ENCODE results near the gene IPO11. TPM values are rescaled to one million over a fixed set of nuclear protein-coding genes. Genes with fewer than 3 reads are reported as not detected.

Gene IPO11
- total and polyA plus RNA-seq, 2 of the 4 experiments (the other 2 are of a cell fraction) = 12.6 to 40.0 TPM

DNA sequence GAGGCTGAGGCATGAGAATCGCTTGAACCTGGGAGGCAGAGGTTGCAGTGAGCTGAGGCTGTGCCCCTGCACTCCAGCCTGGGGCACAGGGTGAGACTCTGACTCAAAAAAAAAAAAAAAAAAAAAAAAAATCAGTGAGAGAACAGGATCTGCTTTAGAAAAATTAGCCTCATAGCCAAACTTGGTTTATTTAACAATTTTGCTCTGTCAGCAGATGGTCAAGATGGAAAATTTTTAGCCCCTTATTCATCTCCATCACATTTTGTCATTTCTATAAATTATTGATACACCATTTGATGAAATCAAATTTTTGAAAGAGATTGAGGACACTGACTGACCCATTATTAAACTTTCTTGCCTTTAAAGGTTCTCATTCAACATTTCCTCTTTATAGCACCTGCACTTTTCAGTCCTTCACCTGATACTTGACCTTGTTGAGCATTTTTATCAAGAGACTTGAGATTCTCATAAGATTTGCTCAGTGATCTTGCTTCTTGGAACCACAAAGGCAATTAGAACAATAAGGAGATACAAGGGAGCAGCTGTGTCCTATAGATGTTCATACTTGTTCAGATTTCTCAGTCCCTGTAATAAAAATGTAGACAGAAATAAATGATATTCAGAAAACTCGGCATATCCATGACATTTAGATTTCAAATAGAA is 204.2 kb downstream of the IPO11 start:
- Histone ChIP-seq H4K8ac (ENCODE audit: low read depth in 2 of 2, low read length in 2 of 2) (no peak overlapping the region), H2AK9ac (replicated peaks; ENCODE audit: low read depth, low read length, poor library complexity) (no peak overlapping the region), H3K18ac (ENCODE audit: low read depth, low read length) (no peak overlapping the region), H3K9me1 (ENCODE audit: insufficient read depth, low read length) (peaks cover 2% of the 10 kb centered on the region; the same call in 1 of the 2 replicates), H3K56ac (ENCODE audit: extremely low read depth, insufficient read depth, low read length) (no peak overlapping the region), H3K9ac (ENCODE audit: low read depth, low read length) (no peak overlapping the region), H3K4me3 (ENCODE audit: insufficient read depth, low read depth, low read length) (no peak overlapping the region), H3K79me1 (ENCODE audit: low read depth in 1 of 2, low read length in 2 of 2) (0 out of 4 replicates have a peak, but pooled peaks cover 0 to 4% of the 10 kb centered on the region in 2 experiments), H2BK20ac (ENCODE audit: low read depth, low read length) (no peak overlapping the region), H3K4me1 (ENCODE audit: control insufficient read depth, insufficient read depth, low read length) (no peaks in the 10 kb centered on the region), H4K91ac (ENCODE audit: insufficient read depth, low read depth, low read length) (no peak overlapping the region), H2BK5ac (ENCODE audit: low read depth, low read length, poor library complexity, severe bottlenecking) (no peak overlapping the region), H3K4ac (ENCODE audit: low read depth, low read length) (no peak overlapping the region), H4K20me1 (ENCODE audit: insufficient read depth, low read length) (no peaks in the 10 kb centered on the region), H3K9me3 (ENCODE audit: control insufficient read depth, insufficient read depth, low read length) (no peaks in the 10 kb centered on the region), H3K36me3 (ENCODE audit: control insufficient read depth, insufficient read depth, low read length) (no peaks in the 10 kb centered on the region), H3K27me3 (ENCODE audit: control insufficient read depth, insufficient read depth, low read length) (no peaks in the 10 kb centered on the region), H2AFZ (replicated peaks; ENCODE audit: low read length, poor library complexity) (no peak overlapping the region), H4K5ac (ENCODE audit: low read depth, low read length) (no peak overlapping the region), H2AK5ac (ENCODE audit: low read depth, low read length) (no peak overlapping the region), H3K27ac (ENCODE audit: insufficient read depth, low read length) (no peak overlapping the region), H2BK15ac (ENCODE audit: low read depth, low read length) (no peak overlapping the region), H2BK120ac (ENCODE audit: low read depth, low read length) (no peak overlapping the region), H3K14ac (replicated peaks; ENCODE audit: low read depth, low read length) (no peak overlapping the region), H3K23ac (ENCODE audit: low read depth, low read length) (no peak overlapping the region), H3K4me2 (ENCODE audit: low read depth, low read length) (no peak overlapping the region)
- ATAC-seq (ENCODE audit: low read depth) (no peak), DNase-seq (no peak)
- CTCF ChIA-PET = no interaction called here
- no CpG with 5 or more reads among the region's 2 CpGs for WGBS, 2 experiments (ENCODE audit: extremely low coverage in 2 of 2, insufficient read length in 1 of 2)
- intact Hi-C loops (cut with micrococcal nuclease) = no loop called here
- POLR2A ChIA-PET (ENCODE audit: unreplicated experiment) = no interaction called here
- dilution Hi-C loops (cut with HindIII; ENCODE audit: low sequenced_read_pairs, unreplicated experiment) = no loop called here
- TF ChIP-seq CEBPB (IDR thresholded peaks at IDR 0.05; ENCODE audit: low read depth, low read length) = no peak
- in situ Hi-C loops (cut with MboI; ENCODE audit: low sequenced_read_pairs) = no loop called here
- BruUV-seq (replicated peaks) = no TSS peak

All from IMR-90 (cell line).